Panc1 (cell line): ENCODE results near the gene CD6. TPM values are rescaled to one million over a fixed set of nuclear protein-coding genes. Genes with fewer than 3 reads are reported as not detected.

Experiments
- ATAC-seq: fragments of 200-7000 bp; cut with Tn5 transposase; 2 replicates; pipeline ENCODE4 v1.9.1; 2020; ENCODE audit warnings: mild to moderate bottlenecking, moderate library complexity
- BruUV-seq: library from RNA; stranded (reverse); fragments of 400-500 nt; replicated peaks from 2 replicates; lab custom pipeline; 2021; lab: Mats Ljungman, UMichigan
- CTCF ChIA-PET: fragments of 300-600 bp; sonication (Branson Sonifier 250); formaldehyde crosslinking; loops from one replicate; lab custom pipeline; 2022; ENCODE audit warnings: antibody characterized with exemption; lab: Charles Lee
- POLR2A ChIA-PET: fragments of 300-600 bp; sonication (Branson Sonifier 250); formaldehyde crosslinking; loops from one replicate; lab custom pipeline; 2022; ENCODE audit warnings: antibody characterized with exemption; lab: Charles Lee
- DNase-seq: peaks from one replicate; pipeline ENCODE4 v3.0.0-alpha.2; 2010; ENCODE audit warnings: low read depth, low spot score
- H3K27ac ChIP-seq: 2 replicates; pipeline ENCODE4 v1.5.1; 2011; ENCODE audit warnings: mild to moderate bottlenecking, low read length, inconsistent platforms
- H3K27me3 ChIP-seq: fragments of 200-500 bp; sonication (Bioruptor generic); 2 replicates; pipeline ENCODE4 v1.6.0; 2014; ENCODE audit warnings: low read length, inconsistent platforms; ENCODE audit not compliant: control insufficient read depth, insufficient read depth
- H3K36me3 ChIP-seq: fragments of 200-500 bp; sonication (Bioruptor generic); 2 replicates; pipeline ENCODE4 v1.5.1; 2014; ENCODE audit warnings: inconsistent platforms, mild to moderate bottlenecking, low read length, moderate library complexity; ENCODE audit not compliant: control insufficient read depth, insufficient read depth
- H3K4me1 ChIP-seq: 2 replicates; pipeline ENCODE4 v1.5.1; 2011; ENCODE audit warnings: inconsistent platforms, mild to moderate bottlenecking, low read length, moderate library complexity; ENCODE audit not compliant: control insufficient read depth, insufficient read depth
- H3K4me3 ChIP-seq, 2 experiments: 2 replicates each; pipeline ENCODE4 v1.5.1; 2011 to 2012; ENCODE audit warnings: low read depth in 2 of 2, low read length in 2 of 2, mild to moderate bottlenecking in 2 of 2, inconsistent platforms in 1 of 2, moderate library complexity in 1 of 2
- H3K9me3 ChIP-seq: fragments of 200-500 bp; sonication (Bioruptor generic); 2 replicates; pipeline ENCODE4 v1.5.1; 2014; ENCODE audit warnings: low read depth, mild to moderate bottlenecking, inconsistent platforms, low read length, moderate library complexity; ENCODE audit not compliant: control insufficient read depth, insufficient read depth
- POLR2AphosphoS5 ChIP-seq: IDR thresholded peaks from 2 replicates; pipeline ENCODE4 v1.6.1; 2012; ENCODE audit warnings: mild to moderate bottlenecking, low read depth, low read length, moderate library complexity
- SIN3A ChIP-seq: IDR thresholded peaks from 2 replicates; pipeline ENCODE4 v1.6.1; 2012; ENCODE audit warnings: low read depth, mild to moderate bottlenecking, low read length, moderate library complexity, borderline replicate concordance; ENCODE audit not compliant: insufficient read depth
- TCF7L2 ChIP-seq: IDR thresholded peaks from 2 replicates; pipeline ENCODE4 v1.6.1; 2011; ENCODE audit warnings: mild to moderate bottlenecking, low read depth, low read length, inconsistent platforms
- in situ Hi-C: cut with HindIII; loops from 2 replicates; pipeline ENCODE4 v1.10.0; 2016; ENCODE audit warnings: low sequenced_read_pairs, low pct_unique_long_range_greater_than_20kb
- intact Hi-C: fragments of 100-400 bp; cut with micrococcal nuclease; formaldehyde crosslinking; loops from one replicate; pipeline ENCODE4 v1.10.0; 2022; ENCODE audit not compliant: unreplicated experiment
- total RNA-seq: library from RNA; stranded (reverse); gene quantifications from one replicate; pipeline ENCODE4 v1.2.1, GENCODE V29; 2021; ENCODE audit not compliant: unreplicated experiment
- TF ChIP-seq, protein P1 (sequence below), 2 experiments: IDR thresholded peaks; 2 replicates each; pipeline ENCODE4 v1.6.1; 2011 to 2012; ENCODE audit warnings: low read depth in 2 of 2, control low read depth in 1 of 2, low read length in 1 of 2, mild to moderate bottlenecking in 1 of 2, moderate library complexity in 1 of 2; ENCODE audit not compliant: insufficient read depth in 1 of 2
- TF ChIP-seq, protein P2 (sequence below): fragments of 450-650 bp; IDR thresholded peaks from 2 replicates; pipeline ENCODE4 v1.5.1; 2017; ENCODE audit warnings: mild to moderate bottlenecking

The CD6 gene
- total RNA-seq, 1 experiment from 2014 or later = 1.1 TPM

DNA sequence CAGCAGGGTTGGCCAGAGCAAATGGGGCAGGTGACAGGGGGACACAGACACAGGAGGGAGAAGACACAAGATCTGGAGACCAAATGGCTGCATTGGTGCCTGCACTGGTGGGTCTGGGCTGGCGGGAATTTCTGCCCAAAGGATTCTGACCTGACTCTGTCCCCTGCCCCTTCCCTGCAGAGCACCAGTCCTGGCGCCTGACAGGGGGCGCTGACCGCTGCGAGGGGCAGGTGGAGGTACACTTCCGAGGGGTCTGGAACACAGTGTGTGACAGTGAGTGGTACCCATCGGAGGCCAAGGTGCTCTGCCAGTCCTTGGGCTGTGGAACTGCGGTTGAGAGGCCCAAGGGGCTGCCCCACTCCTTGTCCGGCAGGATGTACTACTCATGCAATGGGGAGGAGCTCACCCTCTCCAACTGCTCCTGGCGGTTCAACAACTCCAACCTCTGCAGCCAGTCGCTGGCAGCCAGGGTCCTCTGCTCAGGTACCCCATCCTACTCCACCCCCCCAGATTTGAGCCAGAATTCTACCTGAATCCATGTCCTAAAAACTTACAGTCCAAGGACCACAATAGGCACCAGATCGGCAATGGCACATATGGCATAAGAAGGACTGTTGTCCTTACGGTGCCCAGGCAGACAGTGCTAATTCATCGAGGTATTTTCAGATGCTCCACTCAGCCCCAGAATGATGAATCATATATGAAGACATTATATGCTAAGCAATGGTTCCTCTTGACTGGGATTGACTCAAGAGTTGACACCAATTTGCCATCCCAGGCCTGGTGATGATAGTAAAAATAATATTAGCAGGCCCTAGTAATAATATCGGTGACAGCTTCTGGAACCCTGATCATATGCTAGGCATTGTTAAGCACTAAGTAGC, 38.2 kb downstream of the CD6 start:
- H3K4me1 ChIP-seq = no peaks in the 10 kb centered on the region; the same call in 1 of the 2 replicates
- TF ChIP-seq TCF7L2 = no peak
- TF ChIP-seq, protein P1, sequence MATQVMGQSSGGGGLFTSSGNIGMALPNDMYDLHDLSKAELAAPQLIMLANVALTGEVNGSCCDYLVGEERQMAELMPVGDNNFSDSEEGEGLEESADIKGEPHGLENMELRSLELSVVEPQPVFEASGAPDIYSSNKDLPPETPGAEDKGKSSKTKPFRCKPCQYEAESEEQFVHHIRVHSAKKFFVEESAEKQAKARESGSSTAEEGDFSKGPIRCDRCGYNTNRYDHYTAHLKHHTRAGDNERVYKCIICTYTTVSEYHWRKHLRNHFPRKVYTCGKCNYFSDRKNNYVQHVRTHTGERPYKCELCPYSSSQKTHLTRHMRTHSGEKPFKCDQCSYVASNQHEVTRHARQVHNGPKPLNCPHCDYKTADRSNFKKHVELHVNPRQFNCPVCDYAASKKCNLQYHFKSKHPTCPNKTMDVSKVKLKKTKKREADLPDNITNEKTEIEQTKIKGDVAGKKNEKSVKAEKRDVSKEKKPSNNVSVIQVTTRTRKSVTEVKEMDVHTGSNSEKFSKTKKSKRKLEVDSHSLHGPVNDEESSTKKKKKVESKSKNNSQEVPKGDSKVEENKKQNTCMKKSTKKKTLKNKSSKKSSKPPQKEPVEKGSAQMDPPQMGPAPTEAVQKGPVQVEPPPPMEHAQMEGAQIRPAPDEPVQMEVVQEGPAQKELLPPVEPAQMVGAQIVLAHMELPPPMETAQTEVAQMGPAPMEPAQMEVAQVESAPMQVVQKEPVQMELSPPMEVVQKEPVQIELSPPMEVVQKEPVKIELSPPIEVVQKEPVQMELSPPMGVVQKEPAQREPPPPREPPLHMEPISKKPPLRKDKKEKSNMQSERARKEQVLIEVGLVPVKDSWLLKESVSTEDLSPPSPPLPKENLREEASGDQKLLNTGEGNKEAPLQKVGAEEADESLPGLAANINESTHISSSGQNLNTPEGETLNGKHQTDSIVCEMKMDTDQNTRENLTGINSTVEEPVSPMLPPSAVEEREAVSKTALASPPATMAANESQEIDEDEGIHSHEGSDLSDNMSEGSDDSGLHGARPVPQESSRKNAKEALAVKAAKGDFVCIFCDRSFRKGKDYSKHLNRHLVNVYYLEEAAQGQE (IDR thresholded peaks at IDR 0.05; ENCODE audit: insufficient read depth in 1 of 2, low read depth in 2 of 2, low read length in 1 of 2) = no peak
- TF ChIP-seq POLR2AphosphoS5 = no peak
- no peak for TF ChIP-seq SIN3A
- TF ChIP-seq, protein P2, sequence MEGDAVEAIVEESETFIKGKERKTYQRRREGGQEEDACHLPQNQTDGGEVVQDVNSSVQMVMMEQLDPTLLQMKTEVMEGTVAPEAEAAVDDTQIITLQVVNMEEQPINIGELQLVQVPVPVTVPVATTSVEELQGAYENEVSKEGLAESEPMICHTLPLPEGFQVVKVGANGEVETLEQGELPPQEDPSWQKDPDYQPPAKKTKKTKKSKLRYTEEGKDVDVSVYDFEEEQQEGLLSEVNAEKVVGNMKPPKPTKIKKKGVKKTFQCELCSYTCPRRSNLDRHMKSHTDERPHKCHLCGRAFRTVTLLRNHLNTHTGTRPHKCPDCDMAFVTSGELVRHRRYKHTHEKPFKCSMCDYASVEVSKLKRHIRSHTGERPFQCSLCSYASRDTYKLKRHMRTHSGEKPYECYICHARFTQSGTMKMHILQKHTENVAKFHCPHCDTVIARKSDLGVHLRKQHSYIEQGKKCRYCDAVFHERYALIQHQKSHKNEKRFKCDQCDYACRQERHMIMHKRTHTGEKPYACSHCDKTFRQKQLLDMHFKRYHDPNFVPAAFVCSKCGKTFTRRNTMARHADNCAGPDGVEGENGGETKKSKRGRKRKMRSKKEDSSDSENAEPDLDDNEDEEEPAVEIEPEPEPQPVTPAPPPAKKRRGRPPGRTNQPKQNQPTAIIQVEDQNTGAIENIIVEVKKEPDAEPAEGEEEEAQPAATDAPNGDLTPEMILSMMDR = no peak
- ATAC-seq = no peak
- POLR2A ChIA-PET = no interaction called here
- no peak overlapping the region for H3K4me3 ChIP-seq
- intact Hi-C loops = no loop called here
- peaks cover 9% of the 10 kb centered on the region for H3K27me3 ChIP-seq
- no peaks in the 10 kb centered on the region for H3K9me3 ChIP-seq
- CTCF ChIA-PET = interaction anchor here (0.5 kb wide), 1 partner anchor 19 kb away, joined by 4 read pairs; no protein-coding TSS in a partner anchor
- BruUV-seq = no TSS peak
- H3K36me3 ChIP-seq = no peaks in the 10 kb centered on the region
- in situ Hi-C loops = no loop called here
- H3K27ac ChIP-seq = no peak overlapping the region
- DNase-seq = no peak

DNA sequence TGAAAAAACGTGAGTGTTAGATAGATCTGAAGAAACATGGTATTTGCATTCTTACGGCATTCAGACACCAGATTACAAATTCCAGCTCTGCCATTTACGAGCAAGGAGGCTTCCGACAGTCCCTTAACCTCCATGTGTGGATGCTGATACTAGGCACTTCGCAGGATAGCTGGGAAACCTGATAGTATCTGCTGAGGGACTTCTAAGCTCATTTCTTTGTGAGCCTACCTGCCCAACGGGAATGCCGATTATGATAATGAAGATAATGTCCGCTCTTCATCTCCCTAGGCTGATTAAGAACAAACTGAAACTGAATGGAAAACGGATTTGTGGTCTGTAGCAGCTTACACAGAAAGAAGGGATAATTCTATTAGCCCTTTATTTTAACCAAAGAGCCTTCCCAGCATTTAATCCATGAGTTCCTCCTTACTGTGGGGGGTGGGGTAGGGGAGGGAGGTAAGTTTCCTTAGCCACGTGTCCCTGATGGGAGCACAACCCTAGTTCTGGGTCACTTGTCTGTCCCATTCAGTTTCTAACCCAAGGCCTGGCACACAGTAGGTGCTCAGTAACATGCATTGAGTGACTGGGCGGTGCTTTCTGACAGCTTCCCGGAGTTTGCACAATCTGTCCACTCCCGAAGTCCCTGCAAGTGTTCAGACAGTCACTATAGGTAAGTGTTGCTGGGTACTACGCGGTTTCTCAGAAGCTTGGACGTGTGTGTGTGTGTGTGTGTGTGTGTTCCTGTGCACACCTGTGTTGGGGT, 39.2 kb downstream of the CD6 start:
- ATAC-seq (no peak), DNase-seq (no peak)
- no TSS peak for BruUV-seq
- no peak overlapping the region for H3K27ac ChIP-seq
- H3K36me3 ChIP-seq = no peaks in the 10 kb centered on the region
- peaks cover 9% of the 10 kb centered on the region for H3K27me3 ChIP-seq
- ChIA-PET POLR2A (no interaction called here), CTCF (no interaction called here)
- TF ChIP-seq, protein P2 = no peak
- intact Hi-C loops (no loop called here), in situ Hi-C loops (no loop called here)
- H3K4me1 ChIP-seq = no peaks in the 10 kb centered on the region
- H3K9me3 ChIP-seq = no peaks in the 10 kb centered on the region
- H3K4me3 ChIP-seq = no peak overlapping the region
